GM12892 (cell line): ENCODE data around the gene SDHB.

Experiments
- POLR2AphosphoS5 ChIP-seq: IDR thresholded peaks from 2 replicates; pipeline ENCODE4 v1.6.1; 2011; ENCODE audit warnings: low read depth, low read length, control low read depth
- TAF1 ChIP-seq: IDR thresholded peaks from 2 replicates; pipeline ENCODE4 v1.6.1; 2011; ENCODE audit warnings: low read depth, mild to moderate bottlenecking, control low read depth, low read length, borderline replicate concordance

DNA sequence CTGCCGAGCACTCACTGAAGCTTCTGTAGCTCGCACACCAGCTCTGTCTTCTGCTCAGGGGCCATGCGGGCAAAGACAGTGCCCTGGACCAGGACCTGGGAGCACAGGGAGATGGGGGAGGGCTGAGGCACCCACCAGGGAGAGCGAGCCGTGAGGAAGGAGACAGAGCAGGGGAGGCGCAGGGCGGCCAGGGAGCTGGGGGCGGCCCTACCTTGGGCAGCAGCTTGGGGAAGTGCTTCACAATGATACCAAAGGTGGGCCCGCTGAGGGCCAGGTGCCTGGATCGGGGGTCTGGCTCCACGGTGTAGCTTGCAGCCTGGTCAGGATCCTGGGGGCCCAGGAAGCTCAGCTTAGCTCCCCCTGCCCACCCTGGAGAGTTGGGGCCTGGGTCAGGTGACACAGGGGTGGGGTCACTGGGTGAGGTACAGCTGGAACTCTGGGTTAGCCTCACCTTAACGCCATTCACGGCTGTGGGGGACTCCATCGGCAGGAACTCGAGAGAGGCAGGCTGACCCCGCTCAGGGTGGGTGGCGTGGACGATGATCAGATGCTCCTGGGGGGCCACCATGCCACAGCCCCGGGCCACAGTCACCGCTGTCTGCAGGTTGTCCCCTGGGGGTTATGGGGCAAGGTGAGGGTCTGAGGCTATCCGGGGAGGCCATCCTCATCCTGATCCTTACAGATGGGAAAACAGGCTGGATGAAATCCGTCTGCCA is 64.0 kb downstream of the SDHB start:
- TF ChIP-seq TAF1 (no peak), POLR2AphosphoS5 (no peak)
